DOHH2 (cell line): ENCODE measurements around the gene YIF1A.

Experiments
- EZH2phosphoT487 ChIP-seq: fragments of 200-600 bp; sonication (generic); IDR thresholded peaks from 2 replicates; pipeline ENCODE4 v1.6.1; 2017; ENCODE audit warnings: borderline replicate concordance, mild to moderate bottlenecking, antibody characterized with exemption, low read length, moderate library complexity, mixed read lengths
- TF ChIP-seq, protein P1 (sequence below): fragments of 200-600 bp; sonication (generic); IDR thresholded peaks from one replicate; pipeline ENCODE4 v1.5.1; 2014; ENCODE audit warnings: antibody characterized with exemption, mild to moderate bottlenecking, low read depth, low read length; ENCODE audit not compliant: poor library complexity, severe bottlenecking

DNA sequence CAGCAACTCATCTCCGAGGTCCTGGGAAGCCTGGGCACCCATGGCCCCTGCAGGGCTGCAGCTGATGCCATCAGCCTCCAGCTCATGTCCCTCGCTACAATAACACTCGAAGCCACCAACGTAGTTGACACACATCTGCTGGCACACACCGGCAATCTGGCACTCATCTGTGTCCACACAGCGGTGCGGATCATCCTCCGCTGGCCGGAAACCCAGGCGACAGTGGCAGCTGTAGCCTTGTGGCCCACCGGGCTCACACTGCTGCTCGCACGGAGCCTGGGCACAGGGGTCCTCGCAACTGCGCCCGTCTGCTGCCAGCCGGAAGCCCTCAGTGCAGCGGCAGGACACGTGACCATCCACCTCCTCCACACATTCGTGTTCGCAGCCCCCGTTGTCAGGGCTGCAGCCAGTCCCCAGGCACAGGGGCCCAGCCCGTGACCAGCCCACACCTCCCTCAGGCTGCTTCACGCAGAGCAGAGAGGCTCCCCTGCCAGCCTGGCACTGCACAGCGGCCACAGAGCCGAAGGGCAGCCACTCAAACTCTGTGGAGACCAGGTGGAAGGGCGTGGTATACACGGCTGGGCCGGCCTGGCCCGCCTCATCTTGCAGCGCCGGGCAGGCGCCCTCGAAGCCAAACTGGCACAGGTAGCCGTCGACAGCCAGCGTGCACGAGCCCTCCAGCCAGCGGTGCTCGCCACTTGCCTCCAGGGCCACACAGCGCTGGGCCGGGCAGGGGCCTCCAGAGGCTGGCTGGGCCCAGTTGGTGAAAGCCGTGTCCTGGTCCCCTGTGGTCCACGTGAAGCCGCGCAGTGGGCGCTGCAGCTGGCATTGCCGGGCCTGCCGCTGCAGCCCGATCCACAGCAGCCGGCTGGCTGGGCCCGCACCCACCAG is 27.2 kb upstream of the YIF1A start:
- TF ChIP-seq, protein P1, sequence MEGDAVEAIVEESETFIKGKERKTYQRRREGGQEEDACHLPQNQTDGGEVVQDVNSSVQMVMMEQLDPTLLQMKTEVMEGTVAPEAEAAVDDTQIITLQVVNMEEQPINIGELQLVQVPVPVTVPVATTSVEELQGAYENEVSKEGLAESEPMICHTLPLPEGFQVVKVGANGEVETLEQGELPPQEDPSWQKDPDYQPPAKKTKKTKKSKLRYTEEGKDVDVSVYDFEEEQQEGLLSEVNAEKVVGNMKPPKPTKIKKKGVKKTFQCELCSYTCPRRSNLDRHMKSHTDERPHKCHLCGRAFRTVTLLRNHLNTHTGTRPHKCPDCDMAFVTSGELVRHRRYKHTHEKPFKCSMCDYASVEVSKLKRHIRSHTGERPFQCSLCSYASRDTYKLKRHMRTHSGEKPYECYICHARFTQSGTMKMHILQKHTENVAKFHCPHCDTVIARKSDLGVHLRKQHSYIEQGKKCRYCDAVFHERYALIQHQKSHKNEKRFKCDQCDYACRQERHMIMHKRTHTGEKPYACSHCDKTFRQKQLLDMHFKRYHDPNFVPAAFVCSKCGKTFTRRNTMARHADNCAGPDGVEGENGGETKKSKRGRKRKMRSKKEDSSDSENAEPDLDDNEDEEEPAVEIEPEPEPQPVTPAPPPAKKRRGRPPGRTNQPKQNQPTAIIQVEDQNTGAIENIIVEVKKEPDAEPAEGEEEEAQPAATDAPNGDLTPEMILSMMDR, result no peak
- TF ChIP-seq EZH2phosphoT487, result no peak
